Progenitor cell of endocrine pancreas (in vitro differentiated cells): ENCODE data around the gene NUDT6. TPM values are rescaled to one million over a fixed set of nuclear protein-coding genes. Genes with fewer than 3 reads are reported as not detected.
"Not testable (repeated sequence)": the region's sequence is repeated elsewhere in the genome, so short reads cannot be mapped to it uniquely, and the experiment has no call there.

Experiments
- DNase-seq: peaks from one replicate; pipeline ENCODE4 v3.0.0; 2021; ENCODE audit warnings: low spot score; ENCODE audit not compliant: unreplicated experiment
- H3K27ac Mint-ChIP-seq: 2 replicates; pipeline ENCODE4 v1.8.0; 2021; ENCODE audit warnings: mild to moderate bottlenecking, moderate library complexity, mixed read lengths
- H3K27me3 Mint-ChIP-seq: 2 replicates; pipeline ENCODE4 v1.8.0; 2021; ENCODE audit warnings: mixed read lengths
- H3K36me3 Mint-ChIP-seq: 2 replicates; pipeline ENCODE4 v1.8.0; 2022; ENCODE audit warnings: mixed read lengths; ENCODE audit not compliant: insufficient read depth
- H3K4me1 Mint-ChIP-seq: 2 replicates; pipeline ENCODE4 v1.8.0; 2021; ENCODE audit warnings: low read depth, mixed read lengths
- H3K4me3 Mint-ChIP-seq: 2 replicates; pipeline ENCODE4 v1.8.0; 2021; ENCODE audit warnings: low read depth, mild to moderate bottlenecking, moderate library complexity, mixed read lengths
- H3K9me3 Mint-ChIP-seq: 2 replicates; pipeline ENCODE4 v1.8.0; 2021; ENCODE audit warnings: low read depth, mixed read lengths
- CTCF ChIP-seq: fragments of 200-600 bp; sonication (generic); IDR thresholded peaks from one replicate; pipeline ENCODE4 v1.5.0; 2021; ENCODE audit warnings: antibody characterized with exemption, mild to moderate bottlenecking; ENCODE audit not compliant: unreplicated experiment
- total RNA-seq: library from RNA; stranded (reverse); gene quantifications from 2 replicates; pipeline ENCODE4 v1.2.1, GENCODE V29; 2021

The NUDT6 gene
- total RNA-seq, 1 donor from 2014 or later = 8.6 TPM

- TF ChIP-seq CTCF = no peak
- Mint-ChIP-seq H3K36me3 (peaks cover 21% of the 10 kb centered on the region), H3K9me3 (peaks cover 20% of the 10 kb centered on the region), H3K27ac (no peak overlapping the region), H3K4me1 (peaks cover 8% of the 10 kb centered on the region), H3K27me3 (no peaks in the 10 kb centered on the region), H3K4me3 (no peak overlapping the region)
- no peak for DNase-seq
Observed at GRCh38 chr4:122876456-122876855, 45.9 kb downstream of the NUDT6 start.

- Mint-ChIP-seq H3K4me1 (peaks cover 8% of the 10 kb centered on the region), H3K4me3 (no peak overlapping the region), H3K27ac (no peak overlapping the region), H3K9me3 (peaks cover 20% of the 10 kb centered on the region), H3K27me3 (no peaks in the 10 kb centered on the region), H3K36me3 (peaks cover 20% of the 10 kb centered on the region)
- DNase-seq = no peak
- no peak for TF ChIP-seq CTCF
Observed at GRCh38 chr4:122875949-122876348, 46.4 kb downstream of the NUDT6 start.

GRCh38 chr4:122873821-122874593 lies 48.4 kb downstream of the NUDT6 start:
- Mint-ChIP-seq H3K27ac (no peak overlapping the region), H3K36me3 (peaks cover 12% of the 10 kb centered on the region), H3K4me3 (no peak overlapping the region)

GRCh38 chr4:122873146-122873545 lies 49.3 kb downstream of the NUDT6 start:
- TF ChIP-seq CTCF = no peak
- no peaks in the 10 kb centered on the region for H3K27me3 Mint-ChIP-seq
- H3K4me1 Mint-ChIP-seq = peaks cover 8% of the 10 kb centered on the region
- H3K27ac Mint-ChIP-seq = no peak overlapping the region
- peaks cover 12% of the 10 kb centered on the region for H3K36me3 Mint-ChIP-seq
- H3K9me3 Mint-ChIP-seq = peaks cover 30% of the 10 kb centered on the region
- no peak for DNase-seq
- H3K4me3 Mint-ChIP-seq = no peak overlapping the region

More at GRCh38 chr4:122873821-122874593, 48.4 kb downstream of the NUDT6 start:
- H3K27me3 Mint-ChIP-seq = no peaks in the 10 kb centered on the region
- TF ChIP-seq CTCF = no peak
- H3K4me1 Mint-ChIP-seq = peaks cover 8% of the 10 kb centered on the region
- DNase-seq = no peak
- H3K9me3 Mint-ChIP-seq = peaks cover 22% of the 10 kb centered on the region

GRCh38 chr4:122868235-122868634 lies 54.2 kb downstream of the NUDT6 start:
- H3K9me3 Mint-ChIP-seq = peaks cover 34% of the 10 kb centered on the region
- not testable (repeated sequence) for DNase-seq, H3K4me1 Mint-ChIP-seq, H3K27me3 Mint-ChIP-seq, H3K4me3 Mint-ChIP-seq, H3K27ac Mint-ChIP-seq
- H3K36me3 Mint-ChIP-seq = peaks cover 12% of the 10 kb centered on the region

GRCh38 chr4:122865425-122865824 lies 57.0 kb downstream of the NUDT6 start:
- no peak overlapping the region for H3K27ac Mint-ChIP-seq
- H3K9me3 Mint-ChIP-seq = peaks cover 18% of the 10 kb centered on the region
- TF ChIP-seq CTCF = no peak
- H3K36me3 Mint-ChIP-seq = no peaks in the 10 kb centered on the region
- no peak overlapping the region for H3K4me3 Mint-ChIP-seq
- H3K27me3 Mint-ChIP-seq = no peaks in the 10 kb centered on the region
- no peaks in the 10 kb centered on the region for H3K4me1 Mint-ChIP-seq
- DNase-seq = no peak
